DMS53 treated with DMSO at 0.1 percent for 48 hours (cell line): ENCODE results near the gene ZNF14.
"Not testable (repeated sequence)": the region's sequence is repeated elsewhere in the genome, so short reads cannot be mapped to it uniquely, and the experiment has no call there.

Experiments
- DNase-seq: peaks from one replicate; lab custom pipeline; 2025; ENCODE audit not compliant: unreplicated experiment; lab: John Stamatoyannopoulos, UW

The ZNF14 gene

DNA sequence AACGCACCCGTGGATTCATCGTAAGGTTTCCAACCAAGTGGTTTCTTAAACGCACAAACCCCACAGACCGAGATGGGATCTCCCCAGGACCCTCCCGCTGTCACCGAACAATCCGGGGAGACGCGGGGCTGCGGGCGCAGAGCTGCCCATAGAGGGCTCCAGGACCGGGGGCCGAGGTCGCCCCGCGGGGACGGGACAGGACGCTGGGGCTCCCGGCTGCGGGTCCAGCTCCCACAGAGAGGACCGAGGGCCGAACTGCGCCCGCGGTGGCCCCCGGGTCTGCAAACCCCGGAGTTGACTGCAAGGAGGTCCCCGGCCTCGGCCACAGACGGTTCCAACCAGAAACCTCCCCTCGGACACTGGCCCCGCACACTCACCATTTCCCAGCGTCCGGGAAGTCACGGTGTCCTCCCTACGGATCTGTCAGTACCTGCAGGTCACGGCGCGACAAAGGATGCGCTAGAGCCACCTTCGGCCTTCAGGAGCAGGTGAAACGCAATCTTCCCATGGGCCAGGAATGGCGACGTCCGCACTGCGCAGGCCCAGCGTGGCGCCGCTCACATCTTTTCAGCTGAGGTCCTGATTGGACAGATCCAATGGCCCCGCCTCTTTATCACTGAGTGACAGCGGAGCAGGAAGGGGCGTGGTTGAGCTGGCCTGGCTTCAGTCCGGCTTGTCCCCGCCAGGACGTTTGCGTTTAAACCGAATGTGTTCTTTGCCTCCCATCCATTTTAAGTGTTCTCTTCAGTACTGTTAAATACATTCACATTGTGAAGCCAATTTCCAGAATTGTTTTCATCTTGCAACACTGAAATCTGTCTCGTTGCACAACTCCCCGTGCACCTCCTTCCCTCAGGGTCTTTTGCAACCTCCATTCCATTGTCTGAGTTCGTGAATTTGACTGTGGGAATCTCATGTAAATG lies at the start of gene ZNF14:
ZNF14 (minus strand) TSS at position 534 of the 923 bp plus-strand sequence; CDS start at position 380, 154 bp downstream.
- DNase-seq = peak; percentile 88

DNA sequence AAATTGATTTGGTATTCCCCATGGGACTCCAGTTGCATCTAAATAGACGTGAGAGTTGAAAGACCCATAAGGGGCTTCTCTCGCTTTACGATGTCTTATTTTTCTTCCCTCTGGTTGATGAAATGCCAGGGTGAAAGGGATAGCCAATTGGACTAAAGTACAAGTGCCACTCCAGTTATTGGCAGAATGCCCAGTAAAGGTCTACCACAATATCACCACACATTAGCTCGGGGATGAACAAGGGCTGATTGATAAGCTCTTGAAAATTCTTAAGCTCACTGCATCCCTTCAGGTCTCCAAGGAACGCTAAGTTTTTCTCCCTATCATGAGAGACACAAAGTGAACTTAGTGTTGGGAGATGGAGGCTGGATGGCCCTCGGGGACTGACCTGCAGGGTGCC lies 48.9 kb upstream of the ZNF14 start:
- DNase-seq = peak; percentile 56

DNA sequence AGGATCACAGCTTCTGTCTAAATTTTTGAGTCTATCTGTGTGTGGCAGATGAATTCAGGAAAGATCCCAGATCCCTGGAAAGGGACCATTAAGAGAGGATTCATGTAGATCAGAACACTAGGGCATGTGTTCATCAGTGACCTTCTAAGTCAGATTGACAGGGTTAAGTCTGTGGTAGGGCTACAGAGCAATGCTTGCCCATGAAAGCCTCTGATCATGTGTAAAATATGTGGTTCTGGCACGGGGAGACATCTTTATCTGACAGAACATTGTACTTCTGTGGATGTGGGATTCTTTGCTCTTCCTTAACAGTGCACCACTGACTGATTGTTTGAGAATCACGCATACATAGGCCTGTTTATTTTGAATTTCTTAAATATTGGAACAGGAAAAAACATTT lies 45.8 kb upstream of the ZNF14 start:
- DNase-seq = no peak

DNA sequence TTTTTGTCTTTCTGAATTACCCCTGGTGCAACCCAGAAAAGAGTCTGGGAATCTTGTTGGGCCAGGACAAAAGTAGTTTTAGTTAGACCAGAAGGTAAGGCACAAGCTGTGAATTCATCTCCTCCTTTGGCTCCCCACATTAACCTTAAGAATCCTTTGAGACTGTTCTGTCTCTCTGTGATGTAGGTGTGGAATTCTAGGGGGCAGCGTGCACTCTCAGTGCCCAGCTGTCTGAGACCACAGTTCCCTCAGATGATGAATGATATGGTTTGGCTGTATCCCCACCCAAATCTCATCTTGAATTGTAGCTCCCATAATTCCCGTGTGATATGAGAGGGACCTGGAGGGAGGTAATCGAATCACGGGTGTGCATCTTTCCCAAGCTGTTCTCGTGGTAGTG lies 44.8 kb upstream of the ZNF14 start:
- no peak for DNase-seq

DNA sequence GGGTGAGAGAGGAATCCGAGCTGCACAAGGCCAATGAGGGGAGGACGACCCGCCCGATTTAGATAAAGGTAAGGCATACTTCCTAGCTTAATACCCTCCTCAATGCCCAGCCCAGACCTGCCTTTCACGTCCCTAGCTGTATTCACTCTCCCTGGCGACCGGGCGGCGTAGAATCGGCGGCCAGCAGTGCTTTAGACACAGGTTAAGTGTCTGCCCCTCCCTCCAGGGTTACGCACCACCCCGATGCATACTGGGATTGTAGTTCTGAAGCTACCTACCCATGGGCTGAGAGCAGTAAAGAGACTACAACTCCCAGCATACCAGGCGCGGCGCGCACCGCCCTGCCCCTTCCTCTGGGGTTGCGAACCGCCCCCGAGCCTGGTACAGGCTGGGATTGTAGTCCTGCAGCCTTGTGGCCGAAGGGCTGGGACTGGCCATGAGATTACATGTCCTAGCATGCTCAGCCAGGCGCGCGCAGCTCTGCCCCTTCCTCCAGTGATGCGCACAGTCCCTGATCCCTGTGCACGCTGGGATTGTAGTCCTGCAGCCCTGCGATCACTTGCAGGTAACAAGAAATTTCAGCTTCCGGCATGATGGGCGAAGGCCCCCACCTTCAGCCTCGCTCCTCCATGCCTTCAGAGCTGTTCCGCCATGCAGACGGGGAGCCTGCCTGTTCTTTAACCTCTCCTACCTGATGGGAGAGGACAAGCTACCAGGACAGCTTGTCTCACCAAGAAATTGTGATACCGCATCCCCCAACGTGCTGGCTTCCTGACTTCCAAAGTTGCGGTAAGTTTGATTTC lies 43.5 kb upstream of the ZNF14 start:
- DNase-seq = peak; percentile 91

DNA sequence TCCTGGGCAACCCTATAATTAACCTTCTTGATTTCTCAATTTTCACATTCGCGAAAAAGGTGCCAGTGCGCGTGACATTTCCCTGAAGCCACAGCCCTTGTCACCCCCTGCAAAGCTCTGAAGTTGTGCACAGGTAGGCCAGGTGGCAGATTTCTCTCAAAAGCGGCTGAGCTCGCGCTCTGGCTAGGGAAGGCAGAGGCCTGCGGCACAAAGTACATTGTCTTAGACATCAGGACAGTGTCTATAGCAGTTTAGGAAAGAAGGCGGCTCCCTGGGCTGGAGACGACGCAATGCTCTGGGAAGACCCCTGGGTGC lies 42.9 kb upstream of the ZNF14 start:
- no peak for DNase-seq

DNA sequence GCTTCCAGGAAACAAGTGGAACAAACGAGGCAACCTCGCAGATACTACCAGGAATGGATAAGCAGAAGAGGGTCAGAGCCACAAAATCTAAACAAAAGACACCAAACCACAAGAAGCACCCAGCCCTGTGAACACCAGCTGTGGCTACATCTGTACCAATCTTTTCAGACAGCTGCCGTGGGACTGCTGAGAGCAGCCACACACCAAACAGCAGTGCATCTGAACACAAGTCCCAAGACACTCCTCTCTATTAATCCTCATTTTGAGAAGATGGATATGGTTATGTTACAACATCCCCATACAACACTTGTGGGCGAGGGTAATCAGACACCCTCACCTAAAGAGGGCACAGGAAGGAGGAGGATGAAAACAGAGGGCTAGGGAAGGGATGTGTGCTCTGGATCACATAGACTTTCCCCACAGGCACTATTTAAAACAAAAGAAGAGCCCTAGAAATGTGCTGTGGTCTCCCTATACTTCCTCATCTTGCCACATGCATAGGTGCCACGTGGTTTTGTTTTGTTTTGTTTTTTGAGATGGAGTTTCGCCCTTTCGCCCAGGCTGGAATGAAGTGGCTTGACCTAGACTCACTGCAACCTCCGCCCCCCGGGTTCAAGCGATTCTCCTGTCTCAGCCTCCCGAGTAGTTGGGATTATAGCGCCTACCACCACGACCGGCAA lies 41.6 kb upstream of the ZNF14 start:
- no peak for DNase-seq

DNA sequence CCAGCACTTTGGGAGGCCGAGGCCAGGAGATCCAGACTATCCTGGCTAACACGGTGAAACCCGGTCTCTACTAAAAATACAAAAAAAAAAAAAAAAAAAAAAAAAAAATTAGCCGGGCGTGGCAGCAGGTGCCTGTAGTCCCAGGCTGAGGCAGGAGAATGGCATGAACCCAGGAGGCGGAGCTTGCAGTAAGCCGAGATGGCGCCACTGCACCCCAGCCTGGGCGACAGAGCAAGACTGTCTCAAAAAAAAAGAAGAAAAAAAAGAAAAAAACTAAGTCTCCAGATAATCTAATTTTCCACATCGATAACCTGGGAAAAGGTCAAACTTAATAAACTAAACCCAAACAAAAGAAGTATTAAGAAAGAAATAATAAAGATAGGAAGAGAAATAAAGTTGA lies 39.1 kb upstream of the ZNF14 start:
- not testable (repeated sequence) for DNase-seq

DNA sequence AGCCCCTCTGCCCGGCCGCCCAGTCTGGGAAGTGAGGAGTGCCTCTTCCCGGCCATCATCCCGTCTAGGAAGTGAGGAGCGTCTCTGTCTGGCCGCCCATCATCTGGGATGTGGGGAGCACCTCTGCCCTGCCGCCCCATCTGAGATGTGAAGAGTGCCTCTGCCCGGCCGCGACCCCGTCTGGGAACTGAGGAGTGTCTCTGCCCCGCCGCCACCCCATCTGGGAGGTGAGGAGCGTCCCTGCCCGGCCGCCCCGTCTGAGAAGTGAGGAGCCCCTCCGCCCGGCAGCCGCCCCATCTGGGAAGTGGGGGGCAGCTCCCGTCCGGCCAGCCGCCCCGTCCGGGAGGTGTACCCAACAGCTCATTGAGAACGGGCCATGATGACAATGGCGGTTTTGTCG lies 37.1 kb upstream of the ZNF14 start:
- DNase-seq = not testable (repeated sequence)

DNA sequence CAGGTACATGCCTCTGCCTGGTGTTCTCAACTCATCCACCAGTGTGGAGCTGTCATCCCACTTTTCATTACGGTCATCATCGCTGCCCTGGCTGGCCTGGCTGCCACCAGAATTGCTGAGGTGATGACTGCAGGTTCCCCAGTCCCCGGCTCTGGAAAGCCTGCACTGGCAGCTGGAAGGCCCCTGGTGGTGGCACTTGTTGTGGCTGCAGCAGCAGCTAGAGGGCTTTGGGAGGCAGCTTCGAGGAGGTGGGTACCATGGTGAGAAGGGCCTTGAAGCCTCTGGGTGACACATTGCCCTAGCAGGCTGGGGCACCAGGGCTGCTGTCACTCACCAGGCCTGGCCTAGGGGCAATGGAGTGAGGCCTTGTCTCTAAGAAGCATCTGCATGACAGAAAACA lies 25.3 kb upstream of the ZNF14 start:
- no peak for DNase-seq

DNA sequence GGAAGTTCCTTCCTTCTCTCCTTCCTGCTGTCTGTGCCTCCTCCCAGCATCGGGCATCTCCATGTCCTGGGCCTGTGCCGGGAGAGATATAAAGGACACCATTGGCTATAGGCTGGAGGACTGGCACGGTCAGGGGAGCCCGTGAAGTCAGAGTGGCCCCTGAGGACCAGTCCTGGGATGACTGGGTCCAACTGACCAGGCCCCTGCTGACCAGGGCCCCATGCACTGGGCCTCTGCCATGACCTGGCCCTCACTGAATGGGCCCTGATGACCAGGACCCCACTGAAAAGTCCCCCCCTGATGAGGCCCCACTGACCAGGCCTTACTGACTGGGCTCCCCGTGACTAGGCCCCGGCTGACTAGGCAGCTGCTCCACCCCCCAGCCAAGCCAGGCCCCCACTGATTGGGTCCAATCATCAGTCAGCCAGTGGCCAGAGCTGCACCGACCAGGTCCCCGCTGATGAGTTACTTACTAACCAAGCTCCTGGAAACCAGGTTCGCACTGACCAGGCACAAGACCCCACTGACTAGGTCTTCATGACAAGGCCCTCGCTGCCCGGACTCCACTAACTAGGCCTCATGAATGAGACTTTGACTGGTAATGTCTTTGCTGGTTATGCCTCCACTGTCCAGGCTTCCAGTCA lies 20.0 kb upstream of the ZNF14 start:
- DNase-seq = no peak

DNA sequence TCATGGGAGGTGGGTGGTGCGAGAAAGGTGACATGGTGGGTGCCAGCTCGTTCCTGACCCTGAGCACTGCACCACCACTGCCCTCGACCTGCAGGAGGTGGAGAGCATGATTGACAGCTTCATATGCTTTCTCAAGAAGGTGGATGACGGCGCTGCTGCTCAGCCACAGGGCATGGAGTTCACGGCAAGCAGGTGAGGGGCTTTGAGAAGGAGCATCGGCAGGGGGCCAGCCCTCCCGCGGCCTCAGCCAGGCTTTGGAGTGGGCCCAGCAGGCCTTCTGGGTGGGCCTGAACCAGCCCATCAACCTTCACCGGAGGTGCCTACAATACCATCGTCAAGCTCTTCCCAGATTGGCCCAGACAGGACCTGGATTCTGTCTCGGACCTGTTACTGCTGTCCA lies 18.9 kb upstream of the ZNF14 start:
- no peak for DNase-seq

GRCh38 chr19:19750842-19751790 lies 18.2 kb upstream of the ZNF14 start:
- no peak for DNase-seq

DNA sequence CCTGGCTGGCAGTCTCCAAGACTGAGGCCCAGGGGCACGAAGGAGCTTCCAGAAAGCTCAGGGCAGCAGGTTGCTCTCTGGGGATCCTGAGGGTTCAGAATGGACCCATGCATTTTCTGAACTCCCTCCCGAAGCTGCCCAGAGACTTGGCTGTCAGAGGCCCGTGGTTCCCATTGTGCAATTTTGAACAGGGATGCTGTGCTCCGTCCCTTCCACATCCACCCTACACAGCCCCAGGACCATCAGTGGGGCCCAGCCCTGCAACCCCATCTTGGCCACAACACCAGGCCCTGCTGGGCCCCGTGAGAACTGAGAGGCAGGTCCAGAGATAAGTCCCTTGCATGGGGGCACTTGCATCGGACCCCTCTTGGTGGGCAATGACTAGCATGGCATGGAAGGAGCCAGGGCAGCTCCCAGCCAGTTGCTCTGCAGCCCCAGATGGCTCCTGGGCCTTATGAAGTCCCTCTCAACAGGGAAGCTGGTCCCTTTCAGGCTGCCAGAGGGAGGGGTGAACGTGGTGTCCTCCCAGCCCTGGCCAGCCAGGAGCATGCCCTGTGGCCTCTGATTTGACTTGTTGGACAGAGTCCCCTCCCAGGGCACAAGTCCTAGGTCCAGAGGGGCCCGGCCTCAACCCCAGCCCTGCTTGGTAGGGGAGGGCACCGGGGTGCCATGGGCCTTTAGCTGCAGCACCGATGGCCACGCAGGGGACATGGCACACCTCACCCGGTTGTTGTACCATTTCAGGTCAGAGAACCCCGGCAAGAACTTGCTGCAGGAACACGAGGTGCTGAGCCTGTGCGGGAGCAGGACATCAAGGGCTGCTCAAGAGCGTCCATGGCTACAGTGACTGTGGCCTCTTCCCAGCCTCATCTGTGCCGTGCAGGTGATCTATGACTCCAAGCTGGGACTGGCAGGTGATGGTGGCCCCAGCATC lies 17.3 kb upstream of the ZNF14 start:
- DNase-seq = no peak

- no peak for DNase-seq
Measured at GRCh38 chr19:19749117-19749907, 16.4 kb upstream of the ZNF14 start.

DNA sequence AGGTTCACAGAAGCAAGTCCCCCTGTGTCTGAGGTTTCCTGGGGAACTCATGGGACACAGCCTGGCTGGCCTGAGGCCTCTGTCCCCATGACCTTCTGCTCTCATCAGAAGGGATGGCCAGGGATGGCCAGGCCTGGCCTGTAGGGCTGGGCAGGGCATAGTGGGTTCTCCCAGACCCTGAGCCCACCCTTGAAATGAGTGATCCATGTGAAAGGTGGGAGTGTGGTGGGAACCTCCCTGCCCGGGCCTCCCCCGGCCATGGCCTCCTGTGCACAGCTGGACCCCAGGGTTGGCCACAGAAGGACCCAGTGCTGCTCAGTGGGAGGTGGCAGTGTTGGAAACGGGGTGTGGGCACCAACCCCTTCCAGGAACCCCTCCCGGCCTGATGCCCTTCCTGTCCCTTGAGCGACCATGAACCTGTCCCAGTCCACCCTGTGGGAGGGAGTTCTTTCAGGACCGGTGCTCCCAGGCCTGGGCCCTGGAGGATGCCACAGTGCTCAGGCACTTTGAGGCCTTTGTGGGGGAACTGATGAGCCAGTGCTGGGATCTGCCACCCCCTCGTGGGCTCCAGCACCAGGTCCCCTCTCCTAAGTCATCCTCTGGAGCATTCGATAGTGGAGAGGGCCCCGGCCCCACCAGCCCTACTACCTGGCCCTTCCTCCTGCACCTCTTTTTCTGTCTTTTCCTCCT lies 15.5 kb upstream of the ZNF14 start:
- no peak for DNase-seq

DNA sequence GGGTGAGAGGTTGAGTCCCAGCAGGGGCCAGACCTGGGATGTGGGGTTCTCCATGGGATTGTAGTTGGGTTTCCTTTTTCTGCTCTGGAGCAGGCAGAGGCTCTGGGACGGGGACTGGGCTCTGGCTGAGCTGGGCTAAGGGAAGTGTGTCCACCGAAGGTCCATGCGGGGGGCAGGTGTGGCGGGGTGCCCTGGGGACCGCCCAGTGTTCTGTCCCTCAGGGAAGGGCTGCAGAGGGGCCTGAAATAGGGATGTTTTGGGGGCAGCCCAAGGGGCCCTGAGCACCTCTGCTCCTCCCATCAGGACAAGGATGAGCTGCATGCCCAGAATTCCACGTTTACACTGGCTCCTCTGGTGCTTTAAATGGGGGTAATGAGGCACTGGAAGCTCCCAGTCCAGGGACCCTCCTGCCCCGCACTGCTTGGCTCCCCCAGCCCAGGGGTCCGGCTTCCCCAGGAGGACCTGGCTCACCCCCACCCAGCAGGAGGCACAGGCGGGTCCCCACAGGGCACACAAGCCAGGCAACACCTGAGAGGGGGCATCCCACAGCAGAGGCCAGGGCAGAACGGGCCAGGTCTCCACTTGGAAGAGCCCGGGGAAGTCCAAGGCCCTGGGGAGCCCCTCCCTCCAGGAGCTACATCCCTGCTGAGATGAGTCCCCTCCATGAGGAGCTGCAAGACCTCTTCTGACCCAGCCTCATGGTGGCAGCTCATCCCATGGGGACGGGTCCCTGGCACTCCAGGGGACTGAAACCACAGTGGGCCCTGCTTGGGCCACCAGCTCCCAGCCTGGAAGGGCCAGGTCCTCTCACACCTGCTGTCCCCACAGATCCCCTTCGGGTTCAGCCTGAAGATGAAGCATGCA lies 14.7 kb upstream of the ZNF14 start:
- DNase-seq = no peak
